ENCODE data around the gene RPLP2. TPM values are rescaled to one million over a fixed set of nuclear protein-coding genes. Genes with fewer than 3 reads are reported as not detected.
A peak's percentile ranks its signal among the peaks of the same experiment; 100 is the strongest.

The RPLP2 gene
- total RNA-seq, 5 donors from 2014 or later (not counting 1 experiment from before 2014, with no cell fraction given), result 4,736 to 5,826 (median 5,260) TPM

DNA sequence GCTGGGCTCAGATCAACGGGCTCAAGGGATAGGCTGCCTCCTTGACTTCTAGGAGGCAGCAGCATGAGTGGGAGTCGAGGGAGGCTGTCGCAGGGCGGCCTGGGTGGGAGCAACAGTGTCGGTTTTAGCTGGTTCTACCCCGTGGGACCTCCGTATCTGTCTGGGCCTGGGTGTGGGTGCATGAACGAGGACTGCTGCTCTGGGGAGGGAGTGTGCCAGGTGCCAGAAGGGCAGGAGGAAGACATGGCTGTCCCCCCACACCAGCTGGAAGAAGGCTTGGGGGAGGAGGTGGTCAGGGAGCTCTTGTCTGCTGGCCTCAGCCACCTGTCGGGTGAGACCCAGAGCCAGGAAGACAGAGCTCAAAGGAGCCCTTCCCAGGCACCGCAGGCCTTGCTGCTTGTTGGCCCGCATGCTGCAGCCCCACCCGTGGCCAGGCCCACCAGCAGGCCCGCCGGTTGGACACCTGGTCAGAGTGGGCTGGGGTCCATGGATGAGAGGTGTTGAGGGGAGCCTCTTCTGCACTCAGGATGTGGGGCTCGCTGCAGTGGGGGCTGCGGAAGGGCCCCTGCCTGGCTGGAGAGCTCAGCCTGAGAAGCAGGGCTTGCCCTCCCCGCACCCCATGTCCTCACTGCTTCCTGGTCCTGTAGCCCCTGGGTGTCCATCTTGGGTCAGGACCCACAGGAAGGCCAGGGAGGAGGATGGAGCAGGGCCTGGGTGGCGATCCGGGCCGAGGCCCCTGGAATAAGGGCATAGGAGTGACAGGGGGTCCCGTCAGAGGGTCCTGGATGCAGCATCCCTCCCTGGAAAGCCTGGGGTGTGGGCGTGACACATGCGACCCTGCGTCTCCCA, 23.3 kb upstream of the RPLP2 start:
- H3K4me1 Mint-ChIP-seq, result peaks cover 0 to 11% (median 6%) of the 10 kb centered on the region in 3 donors

GRCh38 chr11:787084-787675, 22.6 kb upstream of the RPLP2 start:
- ATAC-seq (replicated peaks in 1 of 4), result no peak
- H3K4me1 Mint-ChIP-seq, result peaks cover 0 to 11% (median 5%) of the 10 kb centered on the region in 3 donors
- DNase-seq, result no peak
- no peaks in the 10 kb centered on the region for H3K9me3 ChIP-seq
- H3K4me3 ChIP-seq (ENCODE audit: control insufficient read depth in 1 of 2, extremely low read depth in 1 of 2, low read length in 1 of 2), result no peak overlapping the region
- ChIA-PET CTCF (no interaction called here), POLR2A (no interaction called here)
- peaks cover 0 to 30% of the 10 kb centered on the region in 2 experiments for H3K27me3 ChIP-seq (replicated peaks in 1 of 2; ENCODE audit: control insufficient read depth in 2 of 2, extremely low read depth in 1 of 2, insufficient read depth in 2 of 2, low read length in 1 of 2)
- H3K36me3 Mint-ChIP-seq, result peaks cover 3% of the 10 kb centered on the region
- WGBS (ENCODE audit: insufficient coverage), result 84% methylated on average over 14 of the region's 24 CpGs
- H3K4me1 ChIP-seq (ENCODE audit: control insufficient read depth in 1 of 2, extremely low read depth in 1 of 2, insufficient read depth in 2 of 2, low read length in 2 of 2), result peaks cover 2 to 25% of the 10 kb centered on the region in 2 experiments
- H3K27ac ChIP-seq (ENCODE audit: low read length), result no peak overlapping the region
- H3K27me3 Mint-ChIP-seq, result peaks cover 0 to 7% of the 10 kb centered on the region in 2 donors
- no peaks in the 10 kb centered on the region for H3K9me3 Mint-ChIP-seq
- peaks cover 0 to 11% of the 10 kb centered on the region in 2 donors for H3K36me3 ChIP-seq (ENCODE audit: control insufficient read depth in 2 of 2, extremely low read depth in 1 of 2, insufficient read depth in 1 of 2, low read length in 1 of 2)
- H3K27ac Mint-ChIP-seq, result no peak overlapping the region
- H3K4me3 Mint-ChIP-seq, result no peak overlapping the region

More for the DNA sequence above, 23.3 kb upstream of the RPLP2 start:
- 87% methylated on average over 23 of the region's 24 CpGs for WGBS (ENCODE audit: insufficient coverage)
- ATAC-seq (replicated peaks in 1 of 4) (no peak), DNase-seq (no peak)
- H3K9me3 ChIP-seq, result no peaks in the 10 kb centered on the region
- peaks cover 0 to 30% of the 10 kb centered on the region in 2 experiments for H3K27me3 ChIP-seq (replicated peaks in 1 of 2; ENCODE audit: control insufficient read depth in 2 of 2, extremely low read depth in 1 of 2, insufficient read depth in 2 of 2, low read length in 1 of 2)
- Mint-ChIP-seq H3K27me3 (peaks cover 0 to 7% of the 10 kb centered on the region in 2 donors), H3K36me3 (peaks cover 3% of the 10 kb centered on the region), H3K27ac (no peak overlapping the region), H3K4me3 (no peak overlapping the region), H3K9me3 (no peaks in the 10 kb centered on the region)
- H3K27ac ChIP-seq (ENCODE audit: low read length), result no peak overlapping the region
- POLR2A ChIA-PET, result no interaction called here
- H3K36me3 ChIP-seq (ENCODE audit: control insufficient read depth in 2 of 2, extremely low read depth in 1 of 2, insufficient read depth in 1 of 2, low read length in 1 of 2), result peaks cover 0 to 4% of the 10 kb centered on the region in 2 donors
- peaks cover 2 to 26% of the 10 kb centered on the region in 2 experiments for H3K4me1 ChIP-seq (ENCODE audit: control insufficient read depth in 1 of 2, extremely low read depth in 1 of 2, insufficient read depth in 2 of 2, low read length in 2 of 2)
- no peak overlapping the region for H3K4me3 ChIP-seq (ENCODE audit: control insufficient read depth in 1 of 2, extremely low read depth in 1 of 2, low read length in 1 of 2)
- CTCF ChIA-PET, result no interaction called here

DNA sequence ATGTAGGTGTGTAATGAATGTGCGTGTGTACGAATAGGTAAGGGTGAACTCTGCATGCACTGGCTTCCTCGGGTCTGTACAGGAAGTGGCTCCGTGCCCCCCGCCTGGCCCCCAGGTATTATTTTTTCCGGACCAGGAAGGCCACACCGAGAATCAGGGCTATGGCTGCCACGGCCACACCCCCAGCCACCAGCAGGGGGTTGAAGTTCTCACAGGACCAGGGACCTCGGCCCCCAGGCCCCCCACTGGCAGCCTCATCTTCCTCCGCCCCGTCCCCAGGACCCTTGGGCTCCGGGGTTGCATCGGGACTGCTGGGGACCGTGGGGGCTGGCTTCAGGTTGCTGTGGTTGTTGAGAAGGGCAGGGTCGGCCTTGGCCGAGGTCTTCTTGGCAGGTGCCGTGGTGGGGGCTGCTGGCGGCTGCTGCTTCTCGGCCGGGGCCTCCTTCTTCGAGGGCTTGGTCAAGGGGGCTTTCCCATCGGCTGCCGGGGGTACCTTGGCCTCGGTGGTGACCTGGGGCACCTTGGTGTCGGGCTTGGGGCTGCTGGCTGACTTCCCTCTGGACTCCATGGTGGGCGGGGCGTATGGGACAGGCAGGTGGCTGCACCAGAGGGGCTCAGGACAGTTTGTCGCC, 21.6 kb upstream of the RPLP2 start:
- Mint-ChIP-seq H3K4me1 (peaks cover 0 to 11% (median 5%) of the 10 kb centered on the region in 3 donors), H3K27me3 (peaks cover 0 to 7% of the 10 kb centered on the region in 2 donors), H3K4me3 (no peak overlapping the region), H3K9me3 (no peaks in the 10 kb centered on the region), H3K27ac (no peak overlapping the region), H3K36me3 (peaks cover 3% of the 10 kb centered on the region)
- Histone ChIP-seq H3K27me3 (replicated peaks in 1 of 2; ENCODE audit: control insufficient read depth in 2 of 2, extremely low read depth in 1 of 2, insufficient read depth in 2 of 2, low read length in 1 of 2) (peaks cover 0 to 30% of the 10 kb centered on the region in 2 experiments), H3K4me3 (ENCODE audit: control insufficient read depth in 1 of 2, extremely low read depth in 1 of 2, low read length in 1 of 2) (no peak overlapping the region), H3K36me3 (ENCODE audit: control insufficient read depth in 2 of 2, extremely low read depth in 1 of 2, insufficient read depth in 1 of 2, low read length in 1 of 2) (peaks cover 4 to 17% of the 10 kb centered on the region in 2 donors), H3K27ac (ENCODE audit: low read length) (no peak overlapping the region), H3K9me3 (no peaks in the 10 kb centered on the region), H3K4me1 (ENCODE audit: control insufficient read depth in 1 of 2, extremely low read depth in 1 of 2, insufficient read depth in 2 of 2, low read length in 2 of 2) (peaks cover 2 to 23% of the 10 kb centered on the region in 2 experiments)
- ChIA-PET POLR2A (no interaction called here), CTCF (no interaction called here)
- no peak for DNase-seq
- WGBS (ENCODE audit: insufficient coverage), result 58% methylated on average over 27 of the region's 28 CpGs
- ATAC-seq (replicated peaks in 1 of 4), result peak in 2 of 4 experiments; percentile 19 to 21

DNA sequence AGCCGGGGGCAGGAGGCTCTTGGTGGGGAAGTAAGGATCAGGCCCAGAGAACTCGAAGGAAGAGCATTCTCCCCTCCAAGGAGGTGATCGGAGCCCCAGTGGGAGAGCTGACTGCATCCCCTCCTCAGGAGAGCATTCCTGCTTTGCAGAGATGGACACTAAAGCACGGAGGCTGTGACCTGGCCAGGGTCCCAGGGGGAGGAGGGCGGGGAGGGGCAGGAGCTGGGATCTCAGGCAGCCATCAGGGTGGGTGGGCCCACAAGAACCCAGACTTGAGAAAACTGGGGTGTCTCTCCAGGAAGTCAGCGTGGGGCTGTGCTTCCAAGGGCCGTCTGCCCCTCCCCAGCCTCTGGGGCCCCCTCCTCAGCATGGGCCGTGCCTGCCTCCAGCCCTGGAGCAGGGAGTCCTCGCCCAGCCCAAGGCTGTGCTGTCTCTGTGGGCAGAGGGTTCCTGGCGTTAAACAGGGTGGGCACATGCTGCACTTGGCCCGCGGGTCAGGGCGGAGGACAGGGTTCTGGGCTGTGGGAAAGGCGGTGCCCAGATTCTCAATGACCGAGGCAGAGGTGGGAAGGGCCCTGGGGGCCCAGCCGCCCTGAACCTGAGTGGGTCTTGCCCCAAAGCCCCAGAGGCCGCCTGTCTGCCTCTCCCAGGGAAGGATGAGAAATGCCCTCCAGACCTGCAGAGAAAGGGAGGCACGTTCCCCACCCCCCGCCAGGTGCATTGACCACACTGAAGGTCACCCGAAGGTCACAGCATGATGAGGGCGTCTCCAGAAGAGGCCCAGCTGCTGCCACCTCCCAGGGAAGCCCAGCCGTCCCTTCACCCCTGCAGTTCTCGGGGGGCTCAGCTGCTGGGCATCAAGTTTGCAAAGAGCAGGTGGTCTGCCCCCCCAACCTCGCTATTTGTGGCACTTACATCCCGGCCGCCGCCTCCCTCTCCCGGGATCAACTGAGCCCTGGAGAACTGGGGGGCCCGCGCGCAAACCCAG, 20.5 kb upstream of the RPLP2 start:
- WGBS (ENCODE audit: insufficient coverage), result 60% methylated on average over 21 of the region's 31 CpGs

DNA sequence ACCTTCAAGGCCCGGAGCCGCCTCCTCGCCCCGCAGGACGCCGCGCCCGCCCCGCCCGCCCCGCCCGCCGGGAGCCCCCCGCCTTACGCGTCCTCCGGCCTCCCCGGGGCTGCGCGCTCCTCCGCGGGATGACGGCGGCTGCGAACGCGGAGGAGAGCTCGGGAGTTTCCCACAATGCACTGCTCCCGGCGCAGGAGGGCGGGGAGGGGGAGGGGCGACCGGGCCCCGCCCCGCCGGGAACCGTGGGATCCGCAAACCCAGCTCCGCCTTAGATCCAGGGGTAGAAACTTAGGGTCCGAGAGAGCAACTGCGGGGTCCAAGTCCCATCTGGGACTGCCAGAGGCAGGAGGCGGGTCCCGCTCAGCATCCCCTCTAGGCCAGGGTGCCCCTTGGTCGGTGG, 19.8 kb upstream of the RPLP2 start, which contains the start of gene CEND1:
Gene CEND1 (minus strand): TSS at position 148 of the 400 bp plus-strand sequence. CDS start 1,514 bp downstream, outside the sequence.
- peak in 3 of 35 experiments; percentile 24 to 63 (median 29) for DNase-seq
- H3K9me3 ChIP-seq, result no peaks in the 10 kb centered on the region
- no peak within 1 kb of the TSS for H3K4me3 ChIP-seq (ENCODE audit: control insufficient read depth in 1 of 2, extremely low read depth in 1 of 2, low read length in 1 of 2)
- H3K36me3 ChIP-seq (ENCODE audit: control insufficient read depth in 2 of 2, extremely low read depth in 1 of 2, insufficient read depth in 1 of 2, low read length in 1 of 2), result peaks cover 6 to 26% of the 10 kb centered on the region in 2 donors
- ChIA-PET POLR2A (interaction anchor here in 1 of 2 donors (0.6 kb wide), 1 partner anchor 20 kb away, joined by 3 read pairs; the partner anchor contains the start of gene RPLP2), CTCF (no interaction called here)
- no peak within 1 kb of the TSS for H3K27ac Mint-ChIP-seq
- peak; percentile 44 to 63 (median 48) for ATAC-seq (replicated peaks in 1 of 4)
- no peak within 1 kb of the TSS for H3K27ac ChIP-seq (ENCODE audit: low read length)
- H3K36me3 Mint-ChIP-seq, result peaks cover 3% of the 10 kb centered on the region
- WGBS (ENCODE audit: insufficient coverage), result 5% methylated on average over 22 of the region's 44 CpGs
- H3K27me3 Mint-ChIP-seq, result peaks cover 0 to 7% of the 10 kb centered on the region in 2 donors
- H3K9me3 Mint-ChIP-seq, result no peaks in the 10 kb centered on the region
- H3K4me1 Mint-ChIP-seq, result peaks cover 0 to 10% (median 5%) of the 10 kb centered on the region in 3 donors
- peaks cover 0 to 33% of the 10 kb centered on the region in 2 experiments for H3K27me3 ChIP-seq (replicated peaks in 1 of 2; ENCODE audit: control insufficient read depth in 2 of 2, extremely low read depth in 1 of 2, insufficient read depth in 2 of 2, low read length in 1 of 2)
- H3K4me3 Mint-ChIP-seq, result peak within 1 kb of the TSS in 1 of 3 donors; percentile 21
- H3K4me1 ChIP-seq (ENCODE audit: control insufficient read depth in 1 of 2, extremely low read depth in 1 of 2, insufficient read depth in 2 of 2, low read length in 2 of 2), result peaks cover 2 to 35% of the 10 kb centered on the region in 2 experiments

More for the DNA sequence above, 20.5 kb upstream of the RPLP2 start:
- Histone ChIP-seq H3K4me3 (ENCODE audit: control insufficient read depth in 1 of 2, extremely low read depth in 1 of 2, low read length in 1 of 2) (no peak overlapping the region), H3K36me3 (ENCODE audit: control insufficient read depth in 2 of 2, extremely low read depth in 1 of 2, insufficient read depth in 1 of 2, low read length in 1 of 2) (peaks cover 6 to 26% of the 10 kb centered on the region in 2 donors), H3K4me1 (ENCODE audit: control insufficient read depth in 1 of 2, extremely low read depth in 1 of 2, insufficient read depth in 2 of 2, low read length in 2 of 2) (peaks cover 2 to 28% of the 10 kb centered on the region in 2 experiments), H3K27ac (ENCODE audit: low read length) (no peak overlapping the region), H3K27me3 (replicated peaks in 1 of 2; ENCODE audit: control insufficient read depth in 2 of 2, extremely low read depth in 1 of 2, insufficient read depth in 2 of 2, low read length in 1 of 2) (peaks cover 0 to 33% of the 10 kb centered on the region in 2 experiments), H3K9me3 (no peaks in the 10 kb centered on the region)
- no peaks in the 10 kb centered on the region for H3K9me3 Mint-ChIP-seq
- H3K27me3 Mint-ChIP-seq, result peaks cover 0 to 7% of the 10 kb centered on the region in 2 donors
- POLR2A ChIA-PET, result interaction anchor here in 1 of 2 donors (0.6 kb wide), 1 partner anchor 20 kb away, joined by 3 read pairs; the partner anchor contains the start of gene RPLP2
- H3K27ac Mint-ChIP-seq, result no peak overlapping the region
- CTCF ChIA-PET, result interaction anchor here in 1 of 2 donors (0.6 kb wide), 1 partner anchor 308 kb away, joined by 4 read pairs; no protein-coding TSS in a partner anchor
- DNase-seq, result no peak
- peak overlapping the region in 1 of 3 donors; percentile 21 for H3K4me3 Mint-ChIP-seq
- ATAC-seq (replicated peaks in 1 of 4), result no peak
- H3K36me3 Mint-ChIP-seq, result peaks cover 3% of the 10 kb centered on the region
- peaks cover 0 to 10% (median 5%) of the 10 kb centered on the region in 3 donors for H3K4me1 Mint-ChIP-seq

Measured in T-cell (primary cell).